HCT116 (cell line): ENCODE data around the gene OR5H2. TPM values are rescaled to one million over a fixed set of nuclear protein-coding genes. Genes with fewer than 3 reads are reported as not detected.

ENCODE experiments used
- ATAC-seq: fragments of 200-7000 bp; cut with Tn5 transposase; 2 replicates; pipeline ENCODE4 v1.9.1; 2020; ENCODE audit warnings: mild to moderate bottlenecking, moderate library complexity
- BruUV-seq: library from RNA; stranded (reverse); fragments of 400-500 nt; replicated peaks from 2 replicates; lab custom pipeline; 2021; lab: Mats Ljungman, UMichigan
- CTCF ChIA-PET: fragments of 300-600 bp; sonication (Branson Sonifier 250); formaldehyde crosslinking; loops from one replicate; lab custom pipeline; 2021; ENCODE audit warnings: antibody characterized with exemption; lab: Charles Lee
- POLR2A ChIA-PET: fragments of 300-600, 350-600 bp; sonication (Branson Sonifier 250); formaldehyde crosslinking; loops from one replicate; lab custom pipeline; 2021; ENCODE audit warnings: antibody characterized with exemption; lab: Charles Lee
- RAD21 ChIA-PET, 2 experiments: fragments of 300-600 bp; sonication (Branson Sonifier 250); formaldehyde crosslinking; loops; one replicate each; lab custom pipeline; 2023; ENCODE audit warnings: low total read pairs in 2 of 2; ENCODE audit not compliant: uncharacterized antibody in 2 of 2, unreplicated experiment in 2 of 2, low non-redundant PET in 1 of 2; lab: Charles Lee
- DNase-seq: peaks from one replicate; pipeline ENCODE4 v3.0.0-alpha.2; 2010; ENCODE audit warnings: low read depth, low spot score
- H2AFZ ChIP-seq: fragments of 200-600 bp; shearing (Covaris generic), sonication (generic); 2 replicates; pipeline ENCODE4 v1.6.1; 2017; ENCODE audit warnings: low read depth, mixed run types, mixed read lengths, antibody characterized with exemption, low read length; ENCODE audit not compliant: poor library complexity, severe bottlenecking
- H3K27ac ChIP-seq: 2 replicates; pipeline ENCODE4 v1.5.1; 2012; ENCODE audit warnings: low read depth, low read length
- H3K27me3 ChIP-seq: fragments of 200-600 bp; sonication (generic); 2 replicates; pipeline ENCODE4 v1.6.1; 2016; ENCODE audit warnings: mixed run types, low read length, mixed read lengths; ENCODE audit not compliant: insufficient read depth
- H3K36me3 ChIP-seq, 2 experiments: fragments of 200-500 bp in 1 of 2; fragments of 200-600 bp in 1 of 2; sonication (Bioruptor generic) in 1 of 2; sonication (generic) in 1 of 2; 2 replicates each; pipeline versions ENCODE4 v1.5.1 to v1.6.1; 2014 to 2016; ENCODE audit warnings: low read length in 2 of 2, inconsistent platforms in 1 of 2, mixed read lengths in 1 of 2, mixed run types in 1 of 2; ENCODE audit not compliant: insufficient read depth in 2 of 2, control insufficient read depth in 1 of 2
- H3K4me1 ChIP-seq, 2 experiments: fragments of 200-600 bp in 1 of 2; sonication (generic) in 1 of 2; 2 replicates each; pipeline versions ENCODE4 v1.5.1 to v1.6.1; 2012 to 2017; ENCODE audit warnings: low read length in 2 of 2, inconsistent platforms in 1 of 2, mild to moderate bottlenecking in 1 of 2, mixed read lengths in 1 of 2, mixed run types in 1 of 2, moderate library complexity in 1 of 2; ENCODE audit not compliant: insufficient read depth in 2 of 2, control insufficient read depth in 1 of 2
- H3K4me2 ChIP-seq: fragments of 200-600 bp; sonication (generic); 2 replicates; pipeline ENCODE4 v1.6.1; 2017; ENCODE audit warnings: mixed run types, low read length, mixed read lengths
- H3K4me3 ChIP-seq, 2 experiments: fragments of 200-600 bp in 1 of 2; sonication (generic) in 1 of 2; replicated peaks in 1 of 2; 2 replicates each; pipeline ENCODE4 v1.5.1; 2011 to 2016; ENCODE audit warnings: low read length in 2 of 2, control low read depth in 1 of 2, low read depth in 1 of 2, mild to moderate bottlenecking in 1 of 2, mixed read lengths in 1 of 2, mixed run types in 1 of 2
- H3K79me2 ChIP-seq: fragments of 200-600 bp; sonication (generic); 2 replicates; pipeline ENCODE4 v1.6.1; 2017; ENCODE audit warnings: mild to moderate bottlenecking, mixed run types, low read length, moderate library complexity, mixed read lengths; ENCODE audit not compliant: insufficient read depth
- H3K9ac ChIP-seq: fragments of 200-600 bp; sonication (generic); 2 replicates; pipeline ENCODE4 v1.6.1; 2016; ENCODE audit warnings: low read length, mixed read lengths
- H3K9me2 ChIP-seq: fragments of 200-600 bp; sonication (generic), shearing (Covaris generic); 2 replicates; pipeline ENCODE4 v1.6.1; 2017; ENCODE audit warnings: mixed run types, mild to moderate bottlenecking, moderate library complexity; ENCODE audit not compliant: insufficient read depth
- H3K9me3 ChIP-seq, 2 experiments: fragments of 200-500 bp in 1 of 2; fragments of 200-600 bp in 1 of 2; sonication (Bioruptor generic) in 1 of 2; sonication (generic) in 1 of 2; 2 replicates each; pipeline ENCODE4 v1.6.1; 2014 to 2017; ENCODE audit warnings: low read length in 2 of 2, mixed read lengths in 2 of 2, inconsistent platforms in 1 of 2, low read depth in 1 of 2, mild to moderate bottlenecking in 1 of 2, mixed run types in 1 of 2, moderate library complexity in 1 of 2; ENCODE audit not compliant: control insufficient read depth in 1 of 2, insufficient read depth in 1 of 2
- H4K20me1 ChIP-seq: fragments of 200-600 bp; sonication (generic), shearing (Covaris generic); 2 replicates; pipeline ENCODE4 v1.6.1; 2017; ENCODE audit warnings: mixed run types, mild to moderate bottlenecking, moderate library complexity; ENCODE audit not compliant: insufficient read depth
- ATF3 ChIP-seq: IDR thresholded peaks from 2 replicates; pipeline ENCODE4 v1.6.1; 2012
- CBX3 ChIP-seq: IDR thresholded peaks from 2 replicates; pipeline ENCODE4 v1.6.1; 2012; ENCODE audit warnings: low read depth
- CEBPB ChIP-seq: IDR thresholded peaks from 2 replicates; pipeline ENCODE4 v1.6.1; 2012; ENCODE audit warnings: low read depth
- CTCF ChIP-seq, 3 experiments: fragments of 200-600 bp in 1 of 3; sonication (generic) in 1 of 3; IDR thresholded peaks in 2 of 3; conservative IDR thresholded peaks in 1 of 3; 2 replicates each; pipeline ENCODE4 v1.5.1; 2012 to 2017; ENCODE audit warnings: low read depth in 2 of 3, low read length in 2 of 3, antibody characterized with exemption in 1 of 3, borderline replicate concordance in 1 of 3, control low read depth in 1 of 3, mild to moderate bottlenecking in 1 of 3, mixed read lengths in 1 of 3, mixed run types in 1 of 3, moderate library complexity in 1 of 3; ENCODE audit not compliant: insufficient read depth in 1 of 3
- EGR1 ChIP-seq: IDR thresholded peaks from 2 replicates; pipeline ENCODE4 v1.6.1; 2012; ENCODE audit warnings: low read depth
- EZH2 ChIP-seq: fragments of 200-600 bp; sonication (generic); IDR thresholded peaks from 2 replicates; pipeline ENCODE4 v1.6.1; 2017; ENCODE audit warnings: antibody characterized with exemption, mixed run types
- JUND ChIP-seq: IDR thresholded peaks from 2 replicates; pipeline ENCODE4 v1.6.1; 2012
- REST ChIP-seq: IDR thresholded peaks from 2 replicates; pipeline ENCODE4 v1.6.1; 2012; ENCODE audit warnings: low read depth
- SIN3A ChIP-seq: IDR thresholded peaks from 2 replicates; pipeline ENCODE4 v1.6.1; 2012; ENCODE audit warnings: low read depth
- SP1 ChIP-seq: IDR thresholded peaks from 2 replicates; pipeline ENCODE4 v1.6.1; 2012; ENCODE audit warnings: low read depth
- SRF ChIP-seq: IDR thresholded peaks from 2 replicates; pipeline ENCODE4 v1.6.1; 2012; ENCODE audit warnings: low read depth
- ZBTB33 ChIP-seq: IDR thresholded peaks from 2 replicates; pipeline ENCODE4 v1.6.1; 2011; ENCODE audit warnings: mild to moderate bottlenecking, low read length, moderate library complexity; ENCODE audit not compliant: insufficient replicate concordance; ENCODE audit errors: extremely low read depth
- ZNF274 ChIP-seq: fragments of 200-500 bp; sonication (Bioruptor generic); IDR thresholded peaks from 2 replicates; pipeline ENCODE4 v1.6.1; 2014; ENCODE audit warnings: mild to moderate bottlenecking, low read depth, low read length, inconsistent platforms
- intact Hi-C: fragments of 100-400 bp; cut with micrococcal nuclease; formaldehyde crosslinking; loops from 2 replicates; pipeline ENCODE4 v1.10.0; 2022
- total RNA-seq: library from RNA; stranded (reverse); gene quantifications from one replicate; pipeline ENCODE4 v1.2.1, GENCODE V29; 2021; ENCODE audit not compliant: unreplicated experiment

OR5H2 gene
- total RNA-seq, 1 experiment from 2014 or later, result not detected

GRCh38 chr3:98325055-98325454 lies 42.8 kb downstream of the OR5H2 start:
- CTCF ChIA-PET, result no interaction called here
- no peak for DNase-seq
- POLR2A ChIA-PET, result no interaction called here

More at GRCh38 chr3:98325055-98325454, 42.8 kb downstream of the OR5H2 start:
- no peak overlapping the region for H3K27ac ChIP-seq
- RAD21 ChIA-PET, result no interaction called here
- ATAC-seq, result no peak
- H3K4me1 ChIP-seq, result peaks cover 0 to 4% of the 10 kb centered on the region in 2 experiments; a peak in 1 of 4 replicates
- H3K4me3 ChIP-seq, result no peak overlapping the region
- H3K4me2 ChIP-seq, result no peak overlapping the region
- H4K20me1 ChIP-seq, result no peaks in the 10 kb centered on the region
- H3K36me3 ChIP-seq, result no peaks in the 10 kb centered on the region
- BruUV-seq, result no TSS peak
- no peak overlapping the region for H2AFZ ChIP-seq
- H3K9ac ChIP-seq, result no peak overlapping the region
- no peaks in the 10 kb centered on the region for H3K9me3 ChIP-seq
- TF ChIP-seq CEBPB, result no peak
- TF ChIP-seq SP1, result no peak
- no peak for TF ChIP-seq CBX3
- no peak for TF ChIP-seq CTCF (IDR thresholded peaks at IDR 0.05 in 2 of 3, conservative IDR thresholded peaks at IDR 0.05 in 1 of 3; ENCODE audit: borderline replicate concordance in 1 of 3, insufficient read depth in 1 of 3, low read depth in 2 of 3, low read length in 2 of 3)
- TF ChIP-seq ZBTB33, result no peak
- TF ChIP-seq EZH2, result no peak
- TF ChIP-seq SIN3A, result no peak
- TF ChIP-seq REST, result no peak
- no peak for TF ChIP-seq JUND
- no peak for TF ChIP-seq EGR1
- TF ChIP-seq ATF3, result no peak
- TF ChIP-seq SRF, result no peak
- no peak for TF ChIP-seq ZNF274
- H3K79me2 ChIP-seq, result no peaks in the 10 kb centered on the region
- no peaks in the 10 kb centered on the region for H3K9me2 ChIP-seq
- intact Hi-C loops, result loop anchor here (10.0 kb wide), 1 partner anchor 490 kb away; no protein-coding TSS in a partner anchor
- H3K27me3 ChIP-seq, result no peaks in the 10 kb centered on the region
